COLO668 (cell line): ENCODE results near the gene GAS1.

Source experiments
- DNase-seq: peaks from one replicate; lab custom pipeline; 2025; ENCODE audit not compliant: unreplicated experiment; lab: John Stamatoyannopoulos, UW

The GAS1 gene

GRCh38 chr9:86926145-86926544 is 21.2 kb downstream of the GAS1 start:
- no peak for DNase-seq

- DNase-seq: no peak
Measured at GRCh38 chr9:86925686-86926085, 21.6 kb downstream of the GAS1 start.

GRCh38 chr9:86924206-86924605 is 23.1 kb downstream of the GAS1 start:
- no peak for DNase-seq

- DNase-seq: no peak
Measured at GRCh38 chr9:86921151-86921923, 26.0 kb downstream of the GAS1 start.

GRCh38 chr9:86918556-86918955 is 28.8 kb downstream of the GAS1 start:
- no peak for DNase-seq

- DNase-seq: no peak
Measured at GRCh38 chr9:86912210-86912609, 35.1 kb downstream of the GAS1 start.

GRCh38 chr9:86909388-86909787 is 37.9 kb downstream of the GAS1 start:
- no peak for DNase-seq

GRCh38 chr9:86908261-86908660 is 39.0 kb downstream of the GAS1 start:
- DNase-seq: no peak

GRCh38 chr9:86907346-86907745 is 40.0 kb downstream of the GAS1 start:
- no peak for DNase-seq

GRCh38 chr9:86903734-86904085 is 43.6 kb downstream of the GAS1 start:
- DNase-seq: no peak

- no peak for DNase-seq
Measured at GRCh38 chr9:86902991-86903733, 44.1 kb downstream of the GAS1 start.

- DNase-seq: no peak
Measured at GRCh38 chr9:86902586-86902985, 44.7 kb downstream of the GAS1 start.

- no peak for DNase-seq
Measured at GRCh38 chr9:86902176-86902575, 45.1 kb downstream of the GAS1 start.

- no peak for DNase-seq
Measured at GRCh38 chr9:86901511-86901910, 45.8 kb downstream of the GAS1 start.
